ENCODE data around the gene LRRC32. TPM values are rescaled to one million over a fixed set of nuclear protein-coding genes. Genes with fewer than 3 reads are reported as not detected.
"Not testable (repeated sequence)": the region's sequence is repeated elsewhere in the genome, so short reads cannot be mapped to it uniquely, and the experiment has no call there.

The LRRC32 gene
- total RNA-seq, 1 donor from 2014 or later = 0.39 TPM

GRCh38 chr11:76609736-76610370 lies 60.7 kb downstream of the LRRC32 start:
- H3K27me3 Mint-ChIP-seq (ENCODE audit: unreplicated experiment) = peaks cover 7% of the 10 kb centered on the region
- H3K27ac Mint-ChIP-seq (ENCODE audit: unreplicated experiment) = peak overlapping the region; percentile 85
- peaks cover 38% of the 10 kb centered on the region for H3K4me1 Mint-ChIP-seq (ENCODE audit: low read depth, unreplicated experiment)
- no peak for DNase-seq
- peaks cover 20% of the 10 kb centered on the region for H3K9me3 Mint-ChIP-seq (ENCODE audit: unreplicated experiment)
- no peak for TF ChIP-seq CTCF (IDR thresholded peaks at IDR 0.05; ENCODE audit: partially characterized antibody, unreplicated experiment)
- peaks cover 14% of the 10 kb centered on the region for H3K36me3 Mint-ChIP-seq (ENCODE audit: unreplicated experiment)
- H3K4me3 Mint-ChIP-seq (ENCODE audit: unreplicated experiment) = no peak overlapping the region

GRCh38 chr11:76608879-76609460 lies 61.6 kb downstream of the LRRC32 start:
- H3K36me3 Mint-ChIP-seq (ENCODE audit: unreplicated experiment) = peaks cover 14% of the 10 kb centered on the region
- H3K4me3 Mint-ChIP-seq (ENCODE audit: unreplicated experiment); DNase-seq; H3K27ac Mint-ChIP-seq (ENCODE audit: unreplicated experiment): not testable (repeated sequence)
- peaks cover 24% of the 10 kb centered on the region for H3K9me3 Mint-ChIP-seq (ENCODE audit: unreplicated experiment)
- H3K4me1 Mint-ChIP-seq (ENCODE audit: low read depth, unreplicated experiment) = peaks cover 45% of the 10 kb centered on the region
- peaks cover 12% of the 10 kb centered on the region for H3K27me3 Mint-ChIP-seq (ENCODE audit: unreplicated experiment)

GRCh38 chr11:76608228-76608627 lies 62.3 kb downstream of the LRRC32 start:
- Mint-ChIP-seq H3K9me3 (ENCODE audit: unreplicated experiment) (peaks cover 21% of the 10 kb centered on the region), H3K4me3 (ENCODE audit: unreplicated experiment) (peak overlapping the region; percentile 6), H3K27me3 (ENCODE audit: unreplicated experiment) (peaks cover 12% of the 10 kb centered on the region), H3K36me3 (ENCODE audit: unreplicated experiment) (peaks cover 14% of the 10 kb centered on the region), H3K4me1 (ENCODE audit: low read depth, unreplicated experiment) (peaks cover 41% of the 10 kb centered on the region)
- not testable (repeated sequence) for DNase-seq; H3K27ac Mint-ChIP-seq (ENCODE audit: unreplicated experiment)

Other genes starting within 250 kb of the LRRC32 start
- gene EMSY, start 225.7 kb downstream of the LRRC32 start, total RNA-seq (ENCODE audit: unreplicated experiment) = 31.4 TPM
- gene TSKU, start 112.6 kb upstream of the LRRC32 start, total RNA-seq (ENCODE audit: unreplicated experiment) = 29.2 TPM
- 25.7 TPM for gene ACER3, start 190.2 kb upstream of the LRRC32 start, total RNA-seq (ENCODE audit: unreplicated experiment)